Measurements from ENCODE around the gene AGTPBP1.
A peak's percentile ranks its signal among the peaks of the same experiment; 100 is the strongest.

The AGTPBP1 gene

DNA sequence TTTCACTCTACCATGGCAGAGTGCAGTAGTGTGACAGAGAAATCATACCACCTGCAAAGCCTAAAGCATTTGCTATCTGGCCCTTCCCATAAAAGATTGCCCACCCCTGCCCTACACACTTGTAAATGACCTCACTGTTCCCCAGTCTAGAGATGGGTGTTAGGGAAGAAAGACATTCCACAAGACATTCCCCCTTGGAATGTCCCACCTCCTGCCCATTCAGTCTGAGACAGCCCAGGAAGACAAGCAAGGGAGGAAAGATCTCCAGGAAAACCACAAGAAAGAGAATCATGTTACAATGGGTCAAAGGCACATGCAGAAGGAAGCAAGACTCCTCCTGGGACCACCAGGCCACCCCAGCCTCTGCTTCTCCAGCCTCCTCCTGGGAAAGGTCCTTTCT is 230.0 kb downstream of the AGTPBP1 start:
- DNase-seq (ENCODE audit: low read depth in 2 of 2): no peak
- TF ChIP-seq, protein P1, sequence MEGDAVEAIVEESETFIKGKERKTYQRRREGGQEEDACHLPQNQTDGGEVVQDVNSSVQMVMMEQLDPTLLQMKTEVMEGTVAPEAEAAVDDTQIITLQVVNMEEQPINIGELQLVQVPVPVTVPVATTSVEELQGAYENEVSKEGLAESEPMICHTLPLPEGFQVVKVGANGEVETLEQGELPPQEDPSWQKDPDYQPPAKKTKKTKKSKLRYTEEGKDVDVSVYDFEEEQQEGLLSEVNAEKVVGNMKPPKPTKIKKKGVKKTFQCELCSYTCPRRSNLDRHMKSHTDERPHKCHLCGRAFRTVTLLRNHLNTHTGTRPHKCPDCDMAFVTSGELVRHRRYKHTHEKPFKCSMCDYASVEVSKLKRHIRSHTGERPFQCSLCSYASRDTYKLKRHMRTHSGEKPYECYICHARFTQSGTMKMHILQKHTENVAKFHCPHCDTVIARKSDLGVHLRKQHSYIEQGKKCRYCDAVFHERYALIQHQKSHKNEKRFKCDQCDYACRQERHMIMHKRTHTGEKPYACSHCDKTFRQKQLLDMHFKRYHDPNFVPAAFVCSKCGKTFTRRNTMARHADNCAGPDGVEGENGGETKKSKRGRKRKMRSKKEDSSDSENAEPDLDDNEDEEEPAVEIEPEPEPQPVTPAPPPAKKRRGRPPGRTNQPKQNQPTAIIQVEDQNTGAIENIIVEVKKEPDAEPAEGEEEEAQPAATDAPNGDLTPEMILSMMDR (IDR thresholded peaks at IDR 0.05; ENCODE audit: low read depth, low read length): no peak
- no peak overlapping the region for H3K4me3 ChIP-seq (replicated peaks in 1 of 2; ENCODE audit: low read depth in 2 of 2, low read length in 2 of 2)

DNA sequence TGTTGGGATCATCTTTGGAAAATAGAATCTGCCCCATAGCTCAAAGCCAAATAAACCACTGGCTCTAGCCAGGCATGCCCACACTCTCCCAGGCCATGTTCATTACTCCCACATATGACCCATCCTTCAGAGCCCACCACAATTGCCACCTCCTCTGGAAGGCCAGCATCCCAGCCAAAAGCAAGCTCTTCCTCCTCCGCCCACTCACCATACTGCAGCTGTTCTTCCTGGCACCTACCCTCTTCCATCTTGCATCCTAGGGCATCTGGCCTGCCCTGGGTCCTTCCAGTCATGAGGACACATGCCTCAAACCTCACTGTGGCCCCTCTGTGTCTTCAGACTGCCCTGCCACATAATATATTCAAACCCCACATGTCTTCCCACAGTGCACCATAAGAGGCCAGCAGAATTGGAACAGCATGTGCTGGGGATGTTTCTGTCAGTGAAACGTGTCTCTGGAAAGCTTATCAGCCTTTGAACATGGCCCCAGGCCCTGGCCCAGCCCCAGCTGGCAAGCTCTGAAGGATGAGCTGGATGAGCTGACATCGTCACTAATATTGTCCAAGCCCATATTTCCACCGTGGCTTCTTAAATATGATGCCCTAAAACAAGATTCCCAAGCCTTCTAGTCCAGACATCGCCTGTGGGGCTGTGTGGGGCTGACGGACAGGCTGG is 230.8 kb downstream of the AGTPBP1 start:
- TF ChIP-seq, protein P1 (IDR thresholded peaks at IDR 0.05; ENCODE audit: low read depth, low read length): no peak
- DNase-seq (ENCODE audit: low read depth in 2 of 2): no peak

DNA sequence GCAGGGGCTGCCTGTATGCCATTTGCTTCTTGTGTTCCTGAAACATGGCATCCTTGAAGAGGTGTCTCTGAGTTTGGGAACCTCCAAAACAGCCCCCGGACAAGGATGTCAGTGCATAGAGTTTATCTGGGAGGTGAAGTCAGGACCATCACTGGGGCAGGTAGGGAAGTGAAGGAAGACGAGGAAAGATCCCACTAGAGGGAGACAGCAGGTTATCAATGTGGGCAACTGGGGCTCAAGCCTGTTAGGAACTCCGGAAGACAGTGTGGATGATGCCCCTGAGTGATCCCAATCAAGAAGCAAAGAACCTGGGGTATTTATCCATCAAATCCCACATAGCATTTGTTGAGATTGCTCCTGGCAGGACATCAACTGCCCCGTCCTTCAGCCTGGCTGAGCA is 233.1 kb downstream of the AGTPBP1 start:
- TF ChIP-seq, protein P1 (IDR thresholded peaks at IDR 0.05; ENCODE audit: low read depth, low read length): peak; percentile 12
- H3K4me3 ChIP-seq (replicated peaks in 1 of 2; ENCODE audit: low read depth in 2 of 2, low read length in 2 of 2): no peak overlapping the region
- no peak for DNase-seq (ENCODE audit: low read depth in 2 of 2)

More for the DNA sequence above, 230.8 kb downstream of the AGTPBP1 start:
- H3K4me3 ChIP-seq (replicated peaks in 1 of 2; ENCODE audit: low read depth in 2 of 2, low read length in 2 of 2): no peak overlapping the region

DNA sequence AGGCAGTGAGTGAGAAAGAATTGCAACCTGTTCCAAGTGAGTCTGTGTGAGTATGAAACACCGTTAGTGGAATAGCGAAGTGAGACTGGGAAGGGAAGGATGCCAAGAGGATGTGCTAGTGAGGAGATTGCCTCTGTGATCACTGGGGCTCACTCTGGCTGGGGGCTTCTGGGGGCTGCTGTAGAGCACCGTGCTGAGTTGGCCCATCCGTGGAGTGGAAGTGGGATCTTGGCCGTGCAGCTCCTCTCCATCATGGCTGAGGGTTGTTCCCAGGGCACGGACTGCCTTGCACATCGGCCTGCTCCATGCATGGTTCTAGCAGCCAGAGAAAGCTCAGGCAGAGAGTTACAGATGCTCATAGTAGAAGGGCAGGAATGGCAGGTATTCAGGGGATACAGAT is 236.1 kb downstream of the AGTPBP1 start:
- TF ChIP-seq, protein P1 (IDR thresholded peaks at IDR 0.05; ENCODE audit: low read depth, low read length): no peak
- no peak overlapping the region for H3K4me3 ChIP-seq (replicated peaks in 1 of 2; ENCODE audit: low read depth in 2 of 2, low read length in 2 of 2)
- DNase-seq (ENCODE audit: low read depth in 2 of 2): no peak

DNA sequence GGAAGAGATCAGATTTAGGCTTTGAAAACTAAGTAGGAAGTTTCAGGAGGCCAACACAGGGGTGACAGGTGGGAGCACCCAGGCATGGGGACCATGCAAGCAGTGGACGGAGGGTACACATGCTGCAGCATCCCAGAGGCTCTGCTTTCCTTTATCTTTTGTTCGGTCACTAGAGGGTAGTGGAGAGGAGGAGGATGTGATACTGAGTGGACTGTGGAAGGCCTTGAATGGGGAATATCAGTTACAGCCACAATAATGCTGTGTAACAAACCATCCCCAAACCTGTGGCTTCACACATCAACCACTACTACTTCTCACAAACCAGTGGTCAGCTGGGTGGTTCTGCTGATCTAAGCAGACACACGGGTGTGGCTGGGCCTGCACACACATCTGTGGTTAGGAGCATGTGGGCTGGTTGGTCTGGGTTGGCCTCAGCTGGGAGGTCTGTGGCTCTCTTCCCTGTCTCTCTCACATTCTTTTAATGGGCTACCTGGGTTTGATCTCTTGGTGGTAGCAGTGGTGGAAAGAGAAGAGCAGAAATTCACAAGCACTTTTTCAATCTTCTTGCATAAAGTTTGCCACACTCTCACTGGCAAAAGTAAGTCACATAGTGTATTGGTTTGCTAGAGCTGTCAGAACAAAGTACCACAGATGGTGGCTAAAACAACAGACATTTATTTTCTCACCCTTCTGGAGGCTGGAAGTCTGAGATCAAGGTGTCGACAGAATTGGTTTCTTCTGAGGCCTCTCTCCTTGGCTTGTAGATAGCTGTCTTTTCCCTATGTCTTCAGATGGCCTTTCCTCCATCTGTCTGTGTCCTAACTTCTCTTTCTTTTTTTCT is 238.7 kb downstream of the AGTPBP1 start:
- no peak for DNase-seq (ENCODE audit: low read depth in 2 of 2)
- no peak overlapping the region for H3K4me3 ChIP-seq (replicated peaks in 1 of 2; ENCODE audit: low read depth in 2 of 2, low read length in 2 of 2)
- TF ChIP-seq, protein P1 (IDR thresholded peaks at IDR 0.05; ENCODE audit: low read depth, low read length): no peak

DNA sequence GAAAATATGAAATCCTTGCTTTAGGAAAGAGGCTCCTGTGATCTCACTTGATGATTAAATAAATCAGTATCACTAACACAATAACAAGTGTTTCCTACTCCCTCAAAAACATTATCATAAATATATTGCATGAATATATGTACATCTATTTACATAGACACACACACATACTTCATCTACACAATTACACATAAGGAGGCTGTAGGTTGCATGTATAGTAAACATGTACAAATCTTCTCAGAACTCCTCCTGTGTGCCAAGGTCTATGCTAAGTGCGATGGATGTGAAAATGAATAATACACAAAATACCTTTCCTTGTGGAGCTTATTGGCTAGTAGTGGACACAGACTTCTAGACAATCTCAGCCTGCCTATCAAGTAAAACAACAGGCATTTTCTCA is 239.9 kb downstream of the AGTPBP1 start:
- DNase-seq (ENCODE audit: low read depth in 2 of 2): no peak
- TF ChIP-seq, protein P1 (IDR thresholded peaks at IDR 0.05; ENCODE audit: low read depth, low read length): no peak
- H3K4me3 ChIP-seq (replicated peaks in 1 of 2; ENCODE audit: low read depth in 2 of 2, low read length in 2 of 2): no peak overlapping the region
